ENCODE measurements around the gene HSDL2.
"Not testable (repeated sequence)": the region's sequence is repeated elsewhere in the genome, so short reads cannot be mapped to it uniquely, and the experiment has no call there.

Gene HSDL2

GRCh38 chr9:112375361-112375760, 4.5 kb upstream of the HSDL2 start:
- TF ChIP-seq JUND (IDR thresholded peaks at IDR 0.05; ENCODE audit: low read depth): no peak
- no peak for DNase-seq (ENCODE audit: low read depth in 1 of 2, low spot score in 1 of 2)
- in situ Hi-C loops (cut with HindIII; ENCODE audit: low pct_unique_long_range_greater_than_20kb, low sequenced_read_pairs): no loop called here

DNA sequence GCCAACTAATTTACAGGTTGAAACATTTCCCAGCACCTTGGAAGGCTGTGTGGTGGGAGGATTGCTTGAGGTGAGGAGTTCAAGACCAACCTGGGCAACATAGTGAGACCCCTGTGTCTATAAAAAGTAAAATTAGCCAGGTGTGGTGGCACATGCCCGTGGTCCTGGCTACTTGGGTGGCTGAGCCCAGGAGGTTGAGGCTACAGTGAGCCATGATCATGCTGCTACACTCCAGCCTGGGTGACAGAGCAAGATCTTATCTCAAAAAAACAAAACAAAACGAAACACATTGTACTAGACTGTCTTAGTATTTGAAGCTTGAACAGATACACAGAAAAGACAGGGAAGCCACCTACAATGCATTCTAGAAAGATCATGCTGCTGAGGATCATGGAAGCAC, 2.8 kb upstream of the HSDL2 start:
- DNase-seq (ENCODE audit: low read depth in 1 of 2, low spot score in 1 of 2): no peak
- in situ Hi-C loops (cut with HindIII; ENCODE audit: low pct_unique_long_range_greater_than_20kb, low sequenced_read_pairs): no loop called here
- no peak for TF ChIP-seq JUND (IDR thresholded peaks at IDR 0.05; ENCODE audit: low read depth)

DNA sequence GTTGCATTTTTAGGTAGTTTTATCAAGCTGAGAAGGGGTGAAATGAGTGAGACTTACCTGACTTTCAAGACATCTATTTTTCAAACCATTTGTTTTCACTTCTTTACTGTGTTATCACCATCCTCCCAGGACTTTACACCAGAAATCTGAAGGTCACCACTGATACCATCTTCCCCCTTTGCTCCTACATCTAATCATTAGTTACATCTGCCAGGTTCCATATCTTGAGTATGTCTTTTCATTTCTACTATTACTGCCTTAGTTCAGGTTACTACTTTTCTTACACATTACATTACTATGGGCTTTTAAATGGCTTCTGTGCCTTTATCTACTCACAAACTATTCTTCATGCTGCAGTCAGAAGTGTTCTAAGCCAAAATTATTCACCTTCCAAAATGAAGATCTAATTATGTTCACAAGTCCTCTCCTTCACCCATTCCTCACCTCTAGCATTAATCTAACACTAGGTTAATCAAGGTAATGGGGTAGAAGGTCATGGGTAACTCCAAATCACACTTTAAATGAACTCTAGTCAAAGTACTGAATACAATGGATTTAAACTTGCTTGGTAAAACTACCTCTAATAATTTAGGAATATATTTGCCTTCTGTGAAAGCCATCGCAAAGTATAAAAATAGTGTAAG, 2.1 kb upstream of the HSDL2 start:
- no peak for TF ChIP-seq JUND (IDR thresholded peaks at IDR 0.05; ENCODE audit: low read depth)
- in situ Hi-C loops (cut with HindIII; ENCODE audit: low pct_unique_long_range_greater_than_20kb, low sequenced_read_pairs): no loop called here
- no peak for DNase-seq (ENCODE audit: low read depth in 1 of 2, low spot score in 1 of 2)

DNA sequence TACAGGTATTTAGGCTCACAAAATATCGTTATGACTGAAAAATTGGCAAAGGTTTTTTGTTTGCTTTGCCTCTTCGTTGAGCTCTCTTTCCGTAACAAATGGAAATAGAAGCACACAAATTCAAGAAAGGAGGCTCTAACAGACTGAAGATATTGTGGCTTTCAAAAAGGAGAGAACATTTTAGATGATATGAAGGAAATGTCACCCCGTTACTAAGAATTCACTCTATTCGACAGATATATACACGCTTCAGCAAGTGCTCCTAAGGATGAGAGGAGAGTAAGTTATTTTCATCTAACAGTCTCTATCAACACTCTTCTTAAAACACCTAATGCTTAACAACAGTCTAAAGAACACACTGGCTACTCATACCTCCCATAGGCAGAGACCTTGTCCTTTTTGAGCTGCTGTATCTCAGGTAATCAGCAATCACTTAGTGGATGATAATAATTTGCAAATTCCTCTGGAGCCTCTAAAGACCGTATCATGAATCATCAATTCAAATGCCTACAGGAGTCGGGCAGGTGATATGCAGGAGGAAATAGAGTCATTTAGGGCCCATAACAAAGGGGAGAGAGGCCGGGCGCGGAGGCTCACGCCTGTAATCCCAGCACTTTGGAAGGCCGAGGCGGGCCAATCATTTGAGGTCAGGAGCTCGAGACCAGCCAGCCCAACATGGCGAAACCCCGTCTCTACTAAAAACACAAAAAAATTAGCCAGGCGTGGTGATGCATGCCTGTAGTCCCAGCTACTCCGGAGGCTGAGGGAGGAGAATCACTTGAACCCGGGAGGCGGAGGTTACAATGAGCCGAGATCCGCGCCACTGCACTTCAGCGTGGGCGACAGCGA, 1.4 kb upstream of the HSDL2 start:
- no peak for TF ChIP-seq JUND (IDR thresholded peaks at IDR 0.05; ENCODE audit: low read depth)
- in situ Hi-C loops (cut with HindIII; ENCODE audit: low pct_unique_long_range_greater_than_20kb, low sequenced_read_pairs): no loop called here
- DNase-seq (ENCODE audit: low read depth in 1 of 2, low spot score in 1 of 2): peak in 1 of 2 experiments; percentile 24

- peak; percentile 94 to 99 for DNase-seq (ENCODE audit: low read depth in 1 of 2, low spot score in 1 of 2)
- in situ Hi-C loops (cut with HindIII; ENCODE audit: low pct_unique_long_range_greater_than_20kb, low sequenced_read_pairs): no loop called here
- TF ChIP-seq JUND (IDR thresholded peaks at IDR 0.05; ENCODE audit: low read depth): no peak
These were observed 469 bp upstream of the HSDL2 start for GRCh38 chr9:112379177-112380101.

DNA sequence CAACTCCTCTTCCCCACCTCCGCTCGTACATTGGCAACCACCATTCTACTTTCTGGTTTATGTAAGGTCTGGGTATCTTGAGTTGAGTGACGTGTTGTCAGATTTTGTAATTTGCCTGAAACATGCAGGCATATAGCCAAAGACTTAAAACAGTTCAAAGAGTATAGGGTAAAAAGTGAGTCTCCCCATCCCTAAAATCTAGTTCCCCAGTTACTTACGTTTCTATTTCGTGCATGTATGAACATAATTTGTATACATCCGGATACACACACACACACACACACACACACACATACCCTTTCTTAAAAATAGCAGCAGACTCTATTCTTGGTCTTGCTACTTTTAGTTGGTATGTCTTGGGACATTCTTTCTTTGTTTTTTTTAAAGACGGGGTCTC, 915 bp downstream of the HSDL2 start:
- no peak for TF ChIP-seq JUND (IDR thresholded peaks at IDR 0.05; ENCODE audit: low read depth)
- no peak for DNase-seq (ENCODE audit: low read depth in 1 of 2, low spot score in 1 of 2)
- in situ Hi-C loops (cut with HindIII; ENCODE audit: low pct_unique_long_range_greater_than_20kb, low sequenced_read_pairs): no loop called here

GRCh38 chr9:112382066-112382465, 2.2 kb downstream of the HSDL2 start:
- no peak for DNase-seq (ENCODE audit: low read depth in 1 of 2, low spot score in 1 of 2)
- TF ChIP-seq JUND (IDR thresholded peaks at IDR 0.05; ENCODE audit: low read depth): no peak

DNA sequence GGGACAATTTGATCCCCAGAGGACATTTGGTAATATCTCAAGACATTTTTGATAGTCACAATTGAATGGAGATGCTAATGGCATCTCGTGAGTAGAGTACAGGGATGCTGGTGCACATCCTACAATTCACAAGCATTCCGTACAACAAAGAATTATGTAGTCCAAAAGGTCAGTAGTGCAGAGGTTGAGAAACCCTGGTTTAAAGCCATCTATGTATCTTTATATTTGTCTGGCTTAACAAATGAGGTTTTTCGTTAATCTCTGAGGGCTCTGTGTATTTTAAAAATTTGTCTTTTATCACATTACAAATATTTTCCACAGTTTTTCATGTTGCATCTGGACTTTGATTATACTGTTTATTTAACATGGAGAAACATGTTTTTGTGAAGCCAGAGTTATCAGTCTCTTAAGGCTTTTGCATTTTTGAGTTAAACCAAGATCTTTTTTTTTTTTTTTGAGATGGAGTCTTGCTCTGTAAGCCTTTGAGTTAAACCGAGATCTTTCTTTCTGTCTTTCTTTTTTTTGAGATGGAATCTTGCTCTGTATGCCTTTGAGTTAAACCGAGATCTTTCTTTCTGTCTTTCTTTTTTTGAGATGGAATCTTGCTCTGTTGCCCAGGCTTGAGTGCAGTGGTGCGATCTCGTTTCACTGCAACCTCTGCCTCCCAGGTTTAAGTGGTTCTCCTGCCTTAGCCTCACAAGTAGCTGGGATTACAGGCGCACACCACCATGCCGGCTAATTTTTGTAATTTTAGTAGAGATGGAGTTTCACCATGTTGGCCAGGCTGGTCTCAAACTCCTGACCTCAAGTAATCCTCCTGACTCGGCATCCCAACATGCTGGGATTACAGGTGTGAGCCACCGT, 2.8 kb downstream of the HSDL2 start:
- no peak for DNase-seq (ENCODE audit: low read depth in 1 of 2, low spot score in 1 of 2)
- in situ Hi-C loops (cut with HindIII; ENCODE audit: low pct_unique_long_range_greater_than_20kb, low sequenced_read_pairs): no loop called here
- no peak for TF ChIP-seq JUND (IDR thresholded peaks at IDR 0.05; ENCODE audit: low read depth)

More at GRCh38 chr9:112382066-112382465, 2.2 kb downstream of the HSDL2 start:
- in situ Hi-C loops (cut with HindIII; ENCODE audit: low pct_unique_long_range_greater_than_20kb, low sequenced_read_pairs): no loop called here

GRCh38 chr9:112384219-112384618, 4.3 kb downstream of the HSDL2 start:
- in situ Hi-C loops (cut with HindIII; ENCODE audit: low pct_unique_long_range_greater_than_20kb, low sequenced_read_pairs): no loop called here
- no peak for DNase-seq (ENCODE audit: low read depth in 1 of 2, low spot score in 1 of 2)
- TF ChIP-seq JUND (IDR thresholded peaks at IDR 0.05; ENCODE audit: low read depth): no peak

GRCh38 chr9:112384690-112385089, 4.8 kb downstream of the HSDL2 start:
- in situ Hi-C loops (cut with HindIII; ENCODE audit: low pct_unique_long_range_greater_than_20kb, low sequenced_read_pairs): no loop called here
- no peak for DNase-seq (ENCODE audit: low read depth in 1 of 2, low spot score in 1 of 2)
- no peak for TF ChIP-seq JUND (IDR thresholded peaks at IDR 0.05; ENCODE audit: low read depth)

GRCh38 chr9:112387115-112387514, 7.2 kb downstream of the HSDL2 start:
- DNase-seq (ENCODE audit: low read depth in 1 of 2, low spot score in 1 of 2): no peak
- TF ChIP-seq JUND (IDR thresholded peaks at IDR 0.05; ENCODE audit: low read depth): no peak
- in situ Hi-C loops (cut with HindIII; ENCODE audit: low pct_unique_long_range_greater_than_20kb, low sequenced_read_pairs): no loop called here

DNA sequence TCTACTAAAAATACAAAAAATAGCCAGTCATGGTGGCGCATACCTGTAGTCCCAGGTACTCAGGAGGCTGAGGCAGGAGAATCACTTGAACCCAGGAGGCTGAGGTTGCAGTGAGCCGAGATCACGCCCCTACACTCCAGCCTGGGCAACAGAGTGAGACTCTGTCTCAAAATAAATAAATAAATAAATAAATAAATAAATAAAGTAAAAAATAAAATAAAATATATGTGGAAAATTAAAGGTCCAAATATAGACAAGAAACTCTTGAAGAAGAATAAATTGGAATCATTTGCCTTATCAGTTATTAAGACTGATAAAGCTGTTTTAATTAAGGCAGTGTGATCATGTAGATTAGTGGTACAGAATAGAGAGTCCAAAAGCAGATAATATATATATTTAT, 10.0 kb downstream of the HSDL2 start:
- DNase-seq (ENCODE audit: low read depth in 1 of 2, low spot score in 1 of 2); in situ Hi-C loops (cut with HindIII; ENCODE audit: low pct_unique_long_range_greater_than_20kb, low sequenced_read_pairs): not testable (repeated sequence)

DNA sequence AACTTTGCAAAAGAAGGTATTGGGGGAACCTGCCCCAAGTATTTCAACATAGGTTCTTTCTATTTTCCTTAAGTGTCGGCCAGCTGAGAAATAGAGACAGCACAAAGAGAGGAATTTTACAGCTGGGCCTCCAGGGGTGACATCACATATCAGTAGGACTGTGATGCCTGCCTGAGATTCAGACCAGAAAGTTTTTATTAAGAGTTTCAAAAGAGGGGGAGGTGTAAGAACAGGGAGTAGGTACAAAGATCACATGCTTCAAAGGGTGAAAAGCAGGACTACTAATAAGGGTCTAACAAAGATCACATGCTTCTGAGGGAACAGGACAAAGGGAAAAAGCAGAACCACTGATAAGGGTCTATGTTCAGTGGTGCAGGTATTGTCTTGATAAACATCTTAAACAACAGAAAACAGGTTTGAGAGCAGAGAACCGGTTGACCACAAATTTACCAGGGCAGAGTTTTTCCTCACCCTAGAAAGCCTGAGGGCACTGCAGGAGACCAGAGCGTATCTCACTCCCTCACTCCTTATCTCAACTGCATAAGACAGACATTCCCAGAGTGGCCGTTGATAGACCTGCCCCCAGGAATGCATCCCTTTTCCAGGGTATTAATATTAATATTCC, 12.1 kb downstream of the HSDL2 start:
- in situ Hi-C loops (cut with HindIII; ENCODE audit: low pct_unique_long_range_greater_than_20kb, low sequenced_read_pairs): not testable (repeated sequence)
- DNase-seq (ENCODE audit: low read depth in 1 of 2, low spot score in 1 of 2): peak in 1 of 2 experiments; percentile 61

DNA sequence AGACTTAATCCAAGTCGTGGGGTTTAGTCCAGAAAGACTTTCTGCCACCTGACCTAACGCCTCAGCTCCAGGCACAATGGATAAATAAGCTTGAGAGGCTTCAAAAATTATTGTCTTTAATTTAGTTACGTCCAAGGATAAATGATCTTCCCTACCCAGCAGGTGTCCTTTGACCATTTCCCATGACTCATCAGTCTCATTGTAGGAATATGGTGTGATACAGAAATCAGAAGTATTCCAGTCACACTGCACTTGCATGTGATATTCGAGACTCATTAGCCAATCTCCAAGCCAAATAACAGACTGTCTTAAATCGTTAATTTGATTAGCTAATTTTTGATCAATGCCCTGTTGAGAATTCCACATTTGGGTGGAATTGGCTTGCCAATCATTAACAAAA, 13.2 kb downstream of the HSDL2 start:
- in situ Hi-C loops (cut with HindIII; ENCODE audit: low pct_unique_long_range_greater_than_20kb, low sequenced_read_pairs); DNase-seq (ENCODE audit: low read depth in 1 of 2, low spot score in 1 of 2): not testable (repeated sequence)
